CD4-positive, alpha-beta T cell treated with Interleukin-17A for 4 hours (primary cell): ENCODE data around the gene MUS81.

Experiments
- DNase-seq: peaks from one replicate; pipeline ENCODE4 v3.0.0-alpha.2; 2020; ENCODE audit warnings: mixed read lengths

MUS81 gene

DNA sequence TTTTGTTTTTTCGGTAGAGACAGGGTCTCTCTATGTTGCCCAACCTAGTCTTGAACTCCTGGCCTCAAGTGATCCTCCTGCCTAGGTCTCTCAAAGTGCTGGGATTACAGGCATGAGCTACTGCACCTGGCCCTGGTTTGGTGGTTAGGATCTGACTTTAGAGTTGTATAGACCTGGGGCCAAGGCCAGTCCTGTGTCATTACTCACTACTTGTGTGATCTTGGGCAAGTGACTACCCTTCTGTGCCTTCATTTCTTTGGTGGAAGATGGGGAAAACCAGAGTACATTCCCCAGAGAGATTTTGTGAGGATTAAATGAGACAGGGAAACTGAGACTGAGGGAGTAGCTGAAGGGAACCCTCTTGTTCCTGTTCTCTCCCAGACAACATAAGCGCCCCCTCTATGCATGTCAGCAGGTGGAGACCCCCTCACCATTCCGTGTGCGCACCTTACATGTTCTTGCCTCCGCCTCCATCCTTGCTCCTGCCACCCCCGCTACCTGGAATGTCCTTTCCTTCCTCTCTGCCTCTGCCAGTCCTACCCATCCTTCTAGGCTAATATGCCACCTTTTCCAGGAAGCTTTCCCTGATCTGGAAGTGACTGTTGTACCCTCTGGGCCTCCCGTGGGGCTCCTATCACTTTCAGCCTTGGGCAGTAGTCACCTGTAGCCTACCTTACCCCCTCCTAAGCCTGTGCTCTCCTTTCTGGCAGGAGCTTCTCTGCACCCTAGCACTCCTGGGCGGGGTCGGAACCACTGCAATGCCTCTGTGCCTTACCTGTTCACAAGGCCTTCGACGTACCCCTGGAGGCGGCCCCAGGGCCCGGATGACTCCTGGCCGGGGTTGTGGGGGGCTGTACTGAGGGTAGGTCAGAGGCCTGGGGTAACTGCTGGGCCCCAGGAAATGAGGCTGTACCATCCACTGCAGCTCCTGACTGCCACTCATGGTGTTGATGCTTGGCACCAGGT lies 36.1 kb downstream of the MUS81 start:
- DNase-seq, result no peak

DNA sequence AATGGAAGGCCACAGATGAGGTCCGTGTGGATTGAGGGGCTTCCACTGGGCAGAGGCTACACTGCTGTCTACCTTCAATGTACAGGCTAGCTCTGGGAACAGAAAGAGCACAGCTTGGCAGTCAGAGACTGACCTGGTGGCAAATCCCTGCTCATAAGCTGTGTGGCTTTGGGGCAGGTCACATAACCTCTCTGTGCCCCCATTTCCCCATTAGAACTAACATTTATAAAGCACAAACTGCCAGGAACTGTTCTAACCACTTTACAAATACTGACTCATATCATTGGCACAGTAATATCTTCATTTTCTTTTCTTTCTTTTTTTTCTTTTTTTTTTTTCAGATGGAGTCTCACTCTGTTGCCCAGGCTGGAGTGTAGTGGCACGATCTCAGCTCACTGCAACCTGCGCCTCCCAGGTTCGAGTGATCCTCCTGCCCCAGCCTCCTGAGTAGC lies 36.8 kb downstream of the MUS81 start:
- DNase-seq, result no peak

DNA sequence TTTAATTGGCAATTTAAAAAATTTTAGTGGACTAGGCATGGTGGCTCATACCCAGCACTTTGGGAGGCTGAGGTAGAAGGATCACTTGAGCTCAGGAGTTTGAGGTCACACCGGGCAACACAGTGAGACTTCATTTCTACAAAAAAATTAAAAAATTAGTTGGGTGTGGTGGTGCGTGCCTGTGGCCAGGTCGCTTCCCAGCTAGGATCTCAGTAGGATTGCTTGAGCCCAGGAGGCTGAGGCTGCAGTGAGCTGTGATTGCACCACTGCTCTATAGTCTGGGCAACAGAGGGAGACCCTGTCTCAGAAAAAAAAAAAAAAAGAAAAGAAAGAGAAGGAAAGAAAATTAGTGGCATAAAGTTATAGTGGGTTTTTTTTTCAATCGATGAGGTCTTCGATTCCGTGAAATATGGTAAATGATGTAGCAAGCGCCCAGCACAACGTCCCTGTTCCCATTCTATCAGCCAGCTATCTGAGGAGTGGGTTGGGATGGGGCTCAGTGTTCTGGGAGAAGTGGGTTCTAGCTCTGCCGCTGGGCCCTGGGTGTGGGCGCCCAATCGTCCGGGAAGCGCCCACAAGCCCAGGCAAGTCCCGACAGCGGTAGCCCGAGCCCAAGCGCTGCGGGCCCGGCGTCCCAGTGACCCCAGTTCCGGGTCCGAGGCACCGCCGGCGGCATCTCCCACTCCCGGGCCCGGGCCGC lies 38.6 kb downstream of the MUS81 start:
- no peak for DNase-seq

DNA sequence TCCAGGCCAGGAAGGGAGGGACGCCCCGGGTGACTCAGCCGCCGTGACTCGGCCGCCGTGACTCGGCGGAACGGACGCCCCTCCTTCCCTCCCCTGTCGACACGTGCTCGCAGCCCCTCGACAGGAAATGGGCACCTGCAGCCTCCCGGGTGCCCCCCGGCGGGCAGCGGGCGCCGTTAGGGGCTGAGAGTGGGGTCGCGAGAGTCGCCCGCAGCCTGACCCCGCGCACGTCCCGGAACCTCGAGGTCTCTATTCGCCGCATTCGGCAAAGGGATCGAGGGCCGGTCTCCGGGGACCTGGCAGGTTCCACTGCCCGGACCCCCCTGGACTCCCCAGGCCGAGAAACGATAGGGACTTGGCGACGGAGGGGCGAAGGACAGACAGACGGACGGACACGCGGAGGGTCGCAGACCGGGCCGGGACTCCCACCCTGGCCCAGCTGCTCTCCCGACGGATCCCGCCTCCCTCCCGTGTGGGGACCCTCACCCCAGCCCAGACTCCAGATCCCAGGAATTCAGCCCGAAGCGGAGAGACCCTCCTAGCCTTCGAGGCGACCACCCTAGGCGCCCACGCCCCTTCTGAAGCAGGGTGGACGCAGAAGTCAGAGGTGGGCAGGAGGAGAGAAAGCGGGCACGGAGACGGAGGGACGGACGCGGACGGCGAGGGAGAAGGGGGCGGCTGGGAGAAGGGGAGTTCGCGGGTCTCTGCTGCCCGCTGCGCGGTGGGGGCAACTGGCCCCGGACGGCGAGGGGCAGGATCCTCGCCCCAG lies 39.3 kb downstream of the MUS81 start:
- DNase-seq, result peak; percentile 65

DNA sequence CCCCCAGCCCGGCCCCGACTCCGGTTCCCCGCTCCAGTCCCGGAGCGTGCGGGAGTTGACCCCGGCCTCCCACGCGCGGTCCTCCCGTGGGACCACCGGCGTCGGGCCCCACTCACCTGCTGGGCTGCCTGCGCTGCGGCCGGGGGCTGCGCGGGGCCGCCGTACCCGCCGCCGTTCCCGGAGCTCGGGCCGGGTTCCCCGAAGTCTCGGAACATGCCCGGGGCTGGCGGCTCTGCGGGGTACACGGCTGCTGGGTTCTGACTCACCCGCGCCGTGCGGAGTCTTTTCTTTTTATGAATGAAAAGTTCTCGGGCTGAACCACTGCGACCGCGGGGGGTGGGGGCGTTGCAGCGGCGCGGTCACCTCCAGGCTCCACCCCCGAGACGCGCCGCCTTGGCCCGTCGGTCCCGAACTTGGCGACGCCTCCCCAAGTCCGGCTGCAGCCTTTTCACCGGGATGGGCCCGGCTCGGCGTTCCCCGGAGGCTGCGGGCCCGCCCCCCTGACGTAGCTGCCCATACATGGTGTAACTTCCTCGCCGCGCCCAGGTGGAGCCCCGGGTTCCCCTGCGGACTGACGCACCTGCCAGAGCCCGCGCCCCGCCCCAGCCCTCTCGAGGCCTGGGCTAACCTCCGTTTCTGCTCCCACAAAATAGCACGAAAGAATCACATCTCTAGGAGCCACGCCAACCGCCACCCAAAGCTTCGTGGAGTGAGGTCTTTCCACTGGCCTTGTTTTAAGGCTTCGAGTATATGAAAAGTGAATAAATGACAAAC lies 40.1 kb downstream of the MUS81 start, which contains the start of gene FOSL1:
FOSL1 (minus strand) TSS at position 264 of the 774 bp plus-strand sequence; CDS start at position 215, 49 bp downstream.
- peak; percentile 95 for DNase-seq

DNA sequence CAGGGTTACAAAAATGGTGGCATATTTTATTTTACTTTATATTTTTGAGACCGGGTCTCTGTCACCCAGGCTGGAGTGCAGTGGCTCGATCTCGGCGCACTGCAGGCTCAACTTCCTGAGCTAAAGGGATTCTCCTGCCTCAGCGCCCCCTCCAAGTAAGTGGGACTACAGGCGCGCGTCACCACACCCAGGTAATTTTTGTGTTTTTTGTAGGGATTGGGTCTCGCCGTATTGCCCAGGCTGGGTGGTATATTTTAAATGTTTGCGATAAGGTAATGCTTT lies 40.6 kb downstream of the MUS81 start:
- DNase-seq, result no peak

DNA sequence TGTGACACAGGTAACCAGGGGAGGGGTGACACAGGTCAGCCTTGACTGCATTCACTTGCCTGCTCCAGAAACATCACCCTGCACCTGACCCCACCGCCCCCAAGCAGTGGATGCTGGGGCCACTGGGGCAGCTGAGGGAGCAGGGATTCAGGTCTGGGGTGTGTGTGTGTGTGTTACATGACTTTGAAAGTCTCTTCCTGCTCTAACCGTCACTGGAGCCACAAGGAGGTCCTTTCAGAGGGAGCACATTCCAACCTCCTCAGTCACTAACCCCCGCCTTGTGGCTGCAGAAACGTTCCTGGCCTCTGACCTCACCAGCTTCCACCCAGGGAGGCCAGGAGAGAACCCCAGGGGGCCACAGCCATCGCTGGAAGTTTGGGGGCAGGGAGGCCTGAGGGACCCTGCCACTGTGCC lies 42.8 kb downstream of the MUS81 start:
- DNase-seq, result no peak

DNA sequence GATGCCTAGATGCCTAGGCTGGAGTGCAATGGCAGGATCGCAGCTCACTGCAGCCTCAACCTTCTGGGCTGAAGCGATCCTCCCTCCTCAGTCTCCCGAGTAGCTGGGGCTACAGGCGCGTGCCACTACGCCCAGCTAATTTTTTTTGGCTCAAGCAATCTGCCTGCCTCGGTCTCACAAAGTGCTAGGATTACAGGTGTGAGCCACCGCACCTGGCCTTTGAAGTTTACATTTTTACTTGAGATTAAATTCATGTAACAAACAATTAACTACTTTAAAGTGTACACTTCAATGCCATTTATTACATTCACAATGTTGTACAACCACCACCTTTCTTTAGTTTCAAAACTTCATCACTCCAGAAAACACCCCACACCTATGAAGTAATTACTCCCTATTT lies 43.5 kb downstream of the MUS81 start:
- DNase-seq, result no peak

DNA sequence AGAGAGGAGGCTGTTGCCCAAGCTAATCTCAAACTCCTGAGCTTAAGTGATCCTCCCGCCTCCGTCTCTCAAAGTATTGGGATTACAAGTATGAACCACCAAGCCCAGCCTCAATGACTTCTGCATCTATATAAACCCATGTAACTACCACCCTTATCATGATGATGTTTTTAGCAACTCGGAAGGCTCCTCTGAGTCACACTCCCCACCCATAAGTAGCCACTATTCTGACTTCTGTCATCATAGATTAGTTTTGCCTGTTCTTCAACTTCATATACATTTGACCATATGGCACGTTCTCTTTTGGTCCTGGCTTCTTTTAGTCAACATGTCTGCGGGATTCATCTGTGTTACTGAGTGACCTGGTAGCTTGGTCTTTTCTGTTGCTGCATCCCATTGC lies 46.4 kb downstream of the MUS81 start:
- no peak for DNase-seq

DNA sequence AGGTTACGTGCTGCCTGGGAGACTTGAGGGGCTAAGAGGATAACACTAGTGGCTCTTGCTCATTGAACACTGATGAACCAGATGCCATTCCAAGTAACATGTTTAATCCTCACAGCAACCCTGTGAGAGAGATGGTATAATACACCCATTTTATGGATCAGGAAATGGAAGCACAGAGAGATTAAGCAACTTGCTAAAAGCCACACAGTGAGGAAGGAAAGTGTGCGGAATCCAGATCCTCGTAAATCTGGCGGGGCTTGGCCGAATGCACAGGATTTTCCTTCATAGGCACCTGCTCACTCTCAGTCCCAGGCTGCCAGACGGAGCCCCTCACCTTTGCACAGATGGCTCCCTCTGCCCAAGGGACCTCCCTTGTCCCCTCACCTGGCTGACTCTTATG lies 47.6 kb downstream of the MUS81 start:
- no peak for DNase-seq

DNA sequence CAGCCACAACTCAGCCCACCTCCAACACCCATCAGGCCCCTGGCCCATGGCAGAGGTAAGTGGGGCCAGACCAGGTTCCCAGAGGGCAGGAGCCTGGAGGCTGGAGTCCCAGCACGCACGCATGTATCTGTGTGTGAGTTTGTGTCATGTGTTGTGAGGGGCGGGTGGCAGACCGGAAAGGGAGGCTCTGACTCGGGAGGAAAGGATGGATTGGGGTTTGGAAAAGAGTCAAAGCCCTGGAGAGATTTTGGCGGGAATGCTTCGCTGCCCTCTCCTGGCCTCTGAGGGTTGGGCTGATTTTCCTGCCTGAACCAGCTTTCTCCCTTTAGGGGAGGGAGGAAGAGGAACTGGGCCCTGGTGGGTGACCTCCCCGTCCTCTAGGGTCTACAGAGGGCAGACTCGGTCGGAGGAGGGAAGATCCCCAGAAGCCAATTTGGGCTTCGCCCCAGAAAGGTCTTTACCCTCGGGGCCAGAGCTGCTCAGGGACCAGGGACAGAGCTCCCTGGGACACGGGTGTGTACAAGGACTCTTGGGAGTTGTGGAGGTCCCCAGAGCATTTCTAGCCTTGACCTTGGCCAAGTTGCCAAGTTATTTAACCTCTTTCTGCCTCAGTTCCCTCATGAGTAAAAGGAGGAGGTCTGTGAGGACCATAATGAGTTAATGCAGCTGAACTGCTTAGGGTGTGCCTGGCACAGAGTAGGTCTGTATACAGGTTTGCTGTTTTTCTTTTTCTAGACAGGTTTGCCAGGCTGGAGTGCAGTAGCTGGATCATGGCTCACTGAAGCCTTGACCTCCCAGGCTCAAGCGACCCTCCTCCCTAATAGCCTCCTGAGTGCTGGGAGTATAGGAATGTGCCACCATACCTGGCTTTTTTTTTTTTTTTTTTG lies 51.7 kb downstream of the MUS81 start:
- no peak for DNase-seq

DNA sequence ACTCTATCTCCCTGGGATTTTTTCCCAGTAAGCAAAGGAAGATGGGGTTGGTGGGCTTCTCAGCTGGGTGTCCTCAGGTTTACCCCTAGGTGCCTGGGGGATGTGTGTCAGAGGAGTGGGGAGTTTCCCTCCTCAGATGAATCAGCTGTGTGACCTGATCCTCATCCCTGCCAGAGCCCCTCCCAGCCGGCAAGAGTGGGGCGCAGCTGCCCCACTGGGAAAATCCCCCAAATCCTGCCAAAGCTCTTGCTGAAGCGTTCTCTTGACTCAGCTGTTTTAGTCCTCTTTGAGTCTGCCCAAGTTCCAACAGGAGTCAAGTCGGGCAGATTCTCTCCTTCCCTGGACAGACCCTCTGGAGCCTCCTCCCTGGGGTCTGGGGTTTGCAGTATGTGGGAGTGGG lies 52.6 kb downstream of the MUS81 start:
- DNase-seq, result no peak

DNA sequence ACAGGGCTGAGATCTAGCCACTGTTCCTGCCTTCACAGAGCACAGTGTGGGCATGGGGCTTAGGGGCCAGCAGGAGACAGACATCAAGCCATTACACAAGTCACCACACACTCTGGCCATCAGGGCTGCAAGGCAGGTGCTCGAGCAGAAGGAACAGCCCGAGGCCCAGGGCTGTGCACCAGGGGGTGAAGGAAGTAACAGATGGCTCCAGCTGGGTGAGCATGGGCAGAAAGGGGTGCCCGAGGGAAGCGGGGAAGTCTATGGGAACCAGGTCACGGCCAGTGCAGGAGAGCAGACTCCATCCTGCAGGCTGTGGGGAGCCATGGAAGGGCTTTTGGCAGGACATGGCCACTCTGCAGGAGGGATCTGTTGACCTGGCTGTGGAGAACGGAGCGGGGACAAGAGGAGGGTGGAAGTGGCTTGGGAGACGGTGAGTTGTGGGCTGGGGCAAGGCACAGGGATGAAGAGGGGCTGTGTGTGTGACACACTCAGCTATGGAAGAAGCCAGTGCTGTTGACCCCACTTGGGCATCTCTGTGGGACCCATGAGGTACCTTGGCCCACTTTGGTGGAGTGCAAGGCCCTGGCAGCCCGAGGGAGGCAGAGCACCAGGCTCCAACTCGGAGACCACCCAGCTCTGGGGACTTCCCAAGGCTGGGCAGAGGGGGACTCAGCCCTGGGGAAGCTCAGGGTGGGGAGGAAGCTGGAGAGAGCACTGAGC lies 55.0 kb downstream of the MUS81 start:
- DNase-seq, result no peak

DNA sequence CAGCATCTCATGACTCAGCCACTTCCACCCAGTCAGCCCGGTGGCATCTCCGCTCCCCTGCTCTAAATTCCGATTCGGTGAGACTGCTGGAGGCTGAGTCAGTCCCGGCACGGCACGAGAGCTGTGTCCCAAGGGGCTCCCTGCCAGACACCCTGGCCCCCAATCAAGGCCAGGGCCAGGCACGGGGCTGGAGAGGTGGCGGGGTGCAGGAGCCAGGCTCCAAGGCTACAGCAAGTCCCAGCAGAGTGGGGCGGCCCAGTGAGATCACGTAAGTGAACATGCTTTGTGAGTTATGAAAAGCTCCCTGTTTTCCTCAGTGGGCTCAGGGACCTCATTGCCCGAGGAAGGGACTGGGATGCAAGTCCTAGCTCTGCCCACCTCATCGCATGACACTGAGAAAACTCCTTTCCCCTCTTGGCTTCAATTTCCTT lies 55.6 kb downstream of the MUS81 start:
- DNase-seq, result peak; percentile 39
